ENCODE data around the gene HOOK2. TPM values are rescaled to one million over a fixed set of nuclear protein-coding genes. Genes with fewer than 3 reads are reported as not detected.

The HOOK2 gene
- total and polyA plus RNA-seq, 2 of the 13 experiments (the other 11 are each of a cell fraction or from before 2014, with no cell fraction given) = 9.2 to 12.9 TPM

GRCh38 chr19:12801466-12802266, 26.3 kb upstream of the HOOK2 start, which contains the start of the genes PRDX2 and THSD8 (continued):
- TF ChIP-seq PRDM15 (CRISPR knock-in tag; IDR thresholded peaks at IDR 0.05) (no peak), SALL1 (CRISPR knock-in tag; IDR thresholded peaks at IDR 0.05) (peak; percentile 79; the same call in 1 of the 2 replicates), ARNTL (CRISPR knock-in tag; IDR thresholded peaks at IDR 0.05) (peak; percentile 74), NAIF1 (CRISPR knock-in tag; IDR thresholded peaks at IDR 0.05; ENCODE audit: borderline replicate concordance) (peak; percentile 86; the same call in 1 of the 2 replicates), ZBTB42 (CRISPR knock-in tag; IDR thresholded peaks at IDR 0.05) (peak; percentile 88), ZBTB10 (CRISPR knock-in tag; IDR thresholded peaks at IDR 0.05; ENCODE audit: borderline replicate concordance) (no peak), ZNF761 (CRISPR knock-in tag; conservative IDR thresholded peaks at IDR 0.05) (peak; percentile 92; the same call in 1 of the 2 replicates), ZNF414 (CRISPR knock-in tag; IDR thresholded peaks at IDR 0.05) (peak; percentile 88; the same call in 1 of the 2 replicates), SATB2 (CRISPR knock-in tag; IDR thresholded peaks at IDR 0.05) (peak; percentile 59; the same call in 1 of the 2 replicates), ZNF224 (CRISPR knock-in tag; IDR thresholded peaks at IDR 0.05) (peak; percentile 70; the same call in 1 of the 2 replicates), TFDP2 (CRISPR knock-in tag; IDR thresholded peaks at IDR 0.05) (peak; percentile 69), KAT8 (CRISPR knock-in tag; IDR thresholded peaks at IDR 0.05) (peak; percentile 79), ZNF644 (CRISPR knock-in tag; IDR thresholded peaks at IDR 0.05; ENCODE audit: low read depth) (no peak), DZIP1 (CRISPR knock-in tag; IDR thresholded peaks at IDR 0.05) (peak; percentile 53; the same call in 1 of the 2 replicates)

All from HepG2 (cell line).